Measurements from ENCODE around the gene SNX5.

- TF ChIP-seq CTCF (IDR thresholded peaks at IDR 0.05), result no peak
- TF ChIP-seq ZFX (IDR thresholded peaks at IDR 0.05; ENCODE audit: borderline replicate concordance), result no peak
Observed at GRCh38 chr20:17976305-17976704, 7.7 kb upstream of the SNX5 start.
